Neuronal stem cell (in vitro differentiated cells): ENCODE data around the gene ATP8B4.

Experiments used
- DNase-seq: peaks from one replicate; pipeline ENCODE4 v3.0.0-alpha.2; 2013; ENCODE audit warnings: low spot score
- H2AFZ ChIP-seq: one replicate; pipeline ENCODE4 v1.6.1; 2013; ENCODE audit warnings: mild to moderate bottlenecking, low read length, inconsistent platforms
- H2AK5ac ChIP-seq: 2 replicates; pipeline ENCODE4 v1.6.1; 2013; ENCODE audit warnings: low read depth, mild to moderate bottlenecking, inconsistent platforms, low read length, moderate library complexity, mixed read lengths
- H2BK120ac ChIP-seq: 2 replicates; pipeline ENCODE4 v1.6.1; 2013; ENCODE audit warnings: low read depth, mild to moderate bottlenecking, inconsistent platforms, low read length, moderate library complexity, mixed read lengths
- H2BK12ac ChIP-seq: one replicate; pipeline ENCODE4 v1.6.1; 2013; ENCODE audit warnings: low read length, inconsistent platforms
- H2BK15ac ChIP-seq: 2 replicates; pipeline ENCODE4 v1.6.1; 2013; ENCODE audit warnings: mild to moderate bottlenecking, low read length, inconsistent platforms, mixed read lengths
- H2BK5ac ChIP-seq: one replicate; pipeline ENCODE4 v1.6.1; 2013; ENCODE audit warnings: inconsistent platforms, mild to moderate bottlenecking, low read length, moderate library complexity
- H3K14ac ChIP-seq: one replicate; pipeline ENCODE4 v1.6.1; 2013; ENCODE audit warnings: low read length, inconsistent platforms
- H3K18ac ChIP-seq: 2 replicates; pipeline ENCODE4 v1.6.1; 2013; ENCODE audit warnings: low read length, inconsistent platforms
- H3K23ac ChIP-seq: 2 replicates; pipeline ENCODE4 v1.6.1; 2013; ENCODE audit warnings: low read depth, mild to moderate bottlenecking, mixed read lengths, low read length, inconsistent platforms; ENCODE audit not compliant: poor library complexity
- H3K27ac ChIP-seq: replicated peaks from 3 replicates; pipeline ENCODE4 v1.5.1; 2013; ENCODE audit warnings: low read length, inconsistent platforms
- H3K27me3 ChIP-seq, 3 experiments: 2 replicates each; pipeline ENCODE4 v1.6.1; 2013; ENCODE audit warnings: low read length in 3 of 3, mild to moderate bottlenecking in 2 of 3, inconsistent platforms in 1 of 3, low read depth in 1 of 3, mixed read lengths in 1 of 3, moderate library complexity in 1 of 3; ENCODE audit not compliant: control insufficient read depth in 3 of 3, insufficient read depth in 3 of 3
- H3K36me3 ChIP-seq, 2 donors: replicated peaks in 1 of 2; 2 replicates each; pipeline ENCODE4 v1.6.1; 2013; ENCODE audit warnings: low read length in 2 of 2; ENCODE audit not compliant: control insufficient read depth in 2 of 2, insufficient read depth in 2 of 2
- H3K4ac ChIP-seq: 2 replicates; pipeline ENCODE4 v1.6.1; 2013; ENCODE audit warnings: inconsistent platforms, mild to moderate bottlenecking, low read length, moderate library complexity
- H3K4me1 ChIP-seq, 2 donors: 1 replicate in 1 of 2; 2 replicates in 1 of 2; pipeline ENCODE4 v1.6.1; 2013; ENCODE audit warnings: low read length in 2 of 2, low read depth in 1 of 2; ENCODE audit not compliant: control insufficient read depth in 2 of 2, insufficient read depth in 1 of 2
- H3K4me2 ChIP-seq: one replicate; pipeline ENCODE4 v1.6.1; 2013; ENCODE audit warnings: mild to moderate bottlenecking, low read length, inconsistent platforms; ENCODE audit not compliant: insufficient read depth, poor library complexity, severe bottlenecking
- H3K4me3 ChIP-seq, 2 donors: 2 replicates each; pipeline ENCODE4 v1.5.1; 2013; ENCODE audit warnings: low read length in 2 of 2, mild to moderate bottlenecking in 2 of 2, inconsistent platforms in 1 of 2, moderate library complexity in 1 of 2
- H3K79me1 ChIP-seq: one replicate; pipeline ENCODE4 v1.6.1; 2013; ENCODE audit warnings: low read depth, mild to moderate bottlenecking, inconsistent platforms, low read length, moderate library complexity
- H3K9ac ChIP-seq: one replicate; pipeline ENCODE4 v1.6.1; 2013; ENCODE audit warnings: mild to moderate bottlenecking, low read depth, low read length, inconsistent platforms; ENCODE audit not compliant: poor library complexity
- H3K9me3 ChIP-seq, 2 donors: replicated peaks in 1 of 2; 2 replicates each; pipeline versions ENCODE3 to v1.6.1; 2013; ENCODE audit warnings: low read length in 2 of 2, mild to moderate bottlenecking in 2 of 2, inconsistent platforms in 1 of 2, low read depth in 1 of 2, mixed read lengths in 1 of 2, moderate library complexity in 1 of 2; ENCODE audit not compliant: control insufficient read depth in 2 of 2, insufficient read depth in 1 of 2
- H4K8ac ChIP-seq: one replicate; pipeline ENCODE4 v1.6.1; 2013; ENCODE audit warnings: low read depth, mild to moderate bottlenecking, inconsistent platforms, low read length, moderate library complexity
- H4K91ac ChIP-seq: one replicate; pipeline ENCODE4 v1.6.1; 2013; ENCODE audit warnings: low read length, low read depth, mild to moderate bottlenecking, inconsistent platforms; ENCODE audit not compliant: poor library complexity
- WGBS, 2 donors: extraction: QIAGEN DNeasy Blood & Tissue Kit; methylation state at CpG; one replicate each; pipeline ENCODE4 v1.1.7; 2013; ENCODE audit warnings: missing lambda C conversion rate in 2 of 2, mixed read lengths in 1 of 2; ENCODE audit not compliant: insufficient read length in 2 of 2, insufficient replicate concordance in 1 of 2; ENCODE audit errors: extremely low coverage in 2 of 2; 5-methylcytosine and 5-hydroxymethylcytosine counted together

ATP8B4 gene

DNA sequence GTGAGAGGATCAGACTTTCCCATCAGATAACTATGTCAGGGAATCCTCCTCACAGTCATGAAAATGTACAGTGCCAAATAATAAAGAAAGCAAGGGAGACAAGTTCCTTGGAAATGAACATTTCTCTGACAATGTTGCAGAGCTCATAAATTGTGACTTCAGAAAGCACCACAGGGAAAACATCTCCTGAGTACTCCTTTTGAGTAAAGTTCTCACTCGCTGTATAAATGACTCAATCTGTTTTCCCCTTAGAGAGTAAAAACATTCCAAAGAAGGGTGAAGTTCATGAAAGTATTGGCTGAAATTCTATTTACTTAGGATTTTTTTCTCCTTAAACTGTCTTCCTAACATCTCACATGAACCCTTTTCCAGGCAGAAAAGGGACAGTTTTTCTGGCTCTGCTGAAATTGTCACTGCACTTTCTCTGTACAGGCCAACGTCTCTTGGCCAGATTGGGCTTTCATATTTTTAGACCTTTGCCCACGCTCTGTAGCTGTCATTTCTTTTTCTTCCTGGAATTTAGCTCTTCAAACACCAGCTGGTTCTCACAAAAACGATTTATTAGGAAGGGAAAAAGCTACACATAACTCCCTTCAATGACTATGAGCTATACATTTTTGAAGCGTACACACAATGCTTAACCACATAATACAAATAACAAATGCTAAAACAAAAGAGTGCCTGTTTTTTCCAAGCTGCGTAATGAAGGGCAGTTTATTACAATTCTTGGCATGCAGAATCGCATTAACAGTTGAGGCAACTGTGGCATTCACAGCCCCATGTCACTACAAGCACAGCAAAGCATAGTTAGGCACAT is 216.1 kb downstream of the ATP8B4 start:
- DNase-seq, result no peak
- no peak overlapping the region for H3K23ac ChIP-seq
- H3K9ac ChIP-seq, result no peak overlapping the region
- H3K27ac ChIP-seq, result no peak overlapping the region
- H2BK120ac ChIP-seq, result no peak overlapping the region
- H3K14ac ChIP-seq, result no peak overlapping the region
- H4K8ac ChIP-seq, result no peak overlapping the region
- no peak overlapping the region for H4K91ac ChIP-seq
- no peaks in the 10 kb centered on the region for H3K79me1 ChIP-seq
- no peaks in the 10 kb centered on the region for H3K9me3 ChIP-seq
- no peaks in the 10 kb centered on the region for H3K27me3 ChIP-seq
- H3K4ac ChIP-seq, result no peak overlapping the region
- no peak overlapping the region for H2AFZ ChIP-seq
- H3K4me2 ChIP-seq, result no peak overlapping the region
- H2BK12ac ChIP-seq, result no peak overlapping the region
- no CpG with 5 or more reads among the region's 7 CpGs for WGBS, 2 donors
- no peak overlapping the region for H3K4me3 ChIP-seq
- no peak overlapping the region for H3K18ac ChIP-seq
- no peak overlapping the region for H2AK5ac ChIP-seq
- no peak overlapping the region for H2BK5ac ChIP-seq
- H3K36me3 ChIP-seq, result no peaks in the 10 kb centered on the region
- no peak overlapping the region for H2BK15ac ChIP-seq
- H3K4me1 ChIP-seq, result peaks cover 0 to 4% of the 10 kb centered on the region in 2 donors

DNA sequence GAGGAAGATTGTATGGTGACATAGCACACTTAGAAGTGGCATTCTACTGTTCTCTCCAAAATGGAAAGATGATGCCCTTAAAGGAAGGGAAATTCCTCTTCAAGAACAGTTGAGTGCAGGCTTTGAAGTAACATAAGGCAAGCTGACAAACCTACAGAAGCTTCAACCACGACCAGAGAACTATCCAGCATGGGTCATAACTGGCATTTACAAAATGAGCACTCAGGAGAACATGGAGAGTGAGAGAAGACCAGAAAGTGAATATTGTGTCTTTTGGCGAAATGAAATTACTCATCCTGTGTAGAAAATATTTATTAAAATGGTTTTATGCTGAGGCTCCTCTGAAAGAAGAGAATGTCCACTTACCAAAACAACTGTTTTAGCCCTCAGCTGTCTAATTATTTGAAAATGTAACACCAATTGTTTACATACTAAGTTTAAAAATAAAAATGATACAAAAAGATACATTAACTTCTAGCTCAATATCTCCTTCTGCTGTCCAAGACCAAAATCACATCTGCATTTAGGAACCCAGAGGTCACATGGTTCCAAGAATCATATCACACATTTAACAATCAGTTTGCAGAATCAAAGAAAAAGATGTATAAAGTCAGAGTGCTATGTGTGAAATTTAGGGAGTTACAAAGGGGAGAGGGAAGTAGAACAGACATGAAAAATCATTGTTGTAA is 216.9 kb downstream of the ATP8B4 start:
- no peak for DNase-seq

GRCh38 chr15:49901321-49901720 is 217.7 kb downstream of the ATP8B4 start:
- no peak overlapping the region for H3K14ac ChIP-seq
- no peak overlapping the region for H3K4me3 ChIP-seq
- H2BK120ac ChIP-seq, result no peak overlapping the region
- H2AFZ ChIP-seq, result no peak overlapping the region
- H3K79me1 ChIP-seq, result no peaks in the 10 kb centered on the region
- H2BK15ac ChIP-seq, result no peak overlapping the region
- no peak overlapping the region for H2AK5ac ChIP-seq
- no peak for DNase-seq
- H4K91ac ChIP-seq, result no peak overlapping the region
- H3K18ac ChIP-seq, result no peak overlapping the region
- no peaks in the 10 kb centered on the region for H3K9me3 ChIP-seq
- no peak overlapping the region for H3K4me2 ChIP-seq
- no CpG with 5 or more reads among the region's 1 CpG for WGBS, 2 donors
- no peaks in the 10 kb centered on the region for H3K27me3 ChIP-seq
- H3K4me1 ChIP-seq, result peaks cover 0 to 6% of the 10 kb centered on the region in 2 donors
- no peak overlapping the region for H2BK12ac ChIP-seq
- H2BK5ac ChIP-seq, result no peak overlapping the region
- no peaks in the 10 kb centered on the region for H3K36me3 ChIP-seq
- H4K8ac ChIP-seq, result no peak overlapping the region
- no peak overlapping the region for H3K27ac ChIP-seq
- H3K9ac ChIP-seq, result no peak overlapping the region
- no peak overlapping the region for H3K4ac ChIP-seq
- H3K23ac ChIP-seq, result no peak overlapping the region

More for the DNA sequence above, 216.9 kb downstream of the ATP8B4 start:
- Histone ChIP-seq H2AK5ac (no peak overlapping the region), H4K8ac (no peak overlapping the region), H3K4me2 (no peak overlapping the region), H2BK5ac (no peak overlapping the region), H3K27me3 (no peaks in the 10 kb centered on the region), H3K79me1 (no peaks in the 10 kb centered on the region), H3K4ac (no peak overlapping the region), H3K14ac (no peak overlapping the region), H2AFZ (no peak overlapping the region), H3K23ac (no peak overlapping the region), H2BK12ac (no peak overlapping the region), H3K36me3 (no peaks in the 10 kb centered on the region), H2BK15ac (no peak overlapping the region), H3K18ac (no peak overlapping the region), H3K9me3 (no peaks in the 10 kb centered on the region), H3K4me3 (no peak overlapping the region), H4K91ac (no peak overlapping the region), H3K9ac (no peak overlapping the region), H3K27ac (no peak overlapping the region), H3K4me1 (peaks cover 0 to 6% of the 10 kb centered on the region in 2 donors), H2BK120ac (no peak overlapping the region)
- WGBS, 2 donors, result no CpG with 5 or more reads among the region's 2 CpGs

GRCh38 chr15:49900903-49901235 is 218.2 kb downstream of the ATP8B4 start:
- Histone ChIP-seq H2BK15ac (no peak overlapping the region), H3K9ac (no peak overlapping the region), H3K4me2 (no peak overlapping the region), H3K36me3 (no peaks in the 10 kb centered on the region), H3K4ac (no peak overlapping the region), H3K4me1 (peaks cover 0 to 6% of the 10 kb centered on the region in 2 donors), H4K91ac (no peak overlapping the region), H3K23ac (no peak overlapping the region), H3K9me3 (no peaks in the 10 kb centered on the region), H2BK5ac (no peak overlapping the region), H3K4me3 (no peak overlapping the region), H2AFZ (no peak overlapping the region), H2BK12ac (no peak overlapping the region), H3K79me1 (no peaks in the 10 kb centered on the region), H2BK120ac (no peak overlapping the region), H4K8ac (no peak overlapping the region), H3K27me3 (no peaks in the 10 kb centered on the region), H3K14ac (no peak overlapping the region), H3K27ac (no peak overlapping the region), H2AK5ac (no peak overlapping the region), H3K18ac (no peak overlapping the region)
- WGBS, 2 donors, result no CpG with 5 or more reads among the region's 1 CpG
- DNase-seq, result no peak
